ENCODE measurements around the gene SKI. TPM values are rescaled to one million over a fixed set of nuclear protein-coding genes. Genes with fewer than 3 reads are reported as not detected.

The SKI gene
- total and polyA plus RNA-seq, 2 of the 4 experiments (the other 2 are of a cell fraction) = 2.3 to 20.1 TPM

DNA sequence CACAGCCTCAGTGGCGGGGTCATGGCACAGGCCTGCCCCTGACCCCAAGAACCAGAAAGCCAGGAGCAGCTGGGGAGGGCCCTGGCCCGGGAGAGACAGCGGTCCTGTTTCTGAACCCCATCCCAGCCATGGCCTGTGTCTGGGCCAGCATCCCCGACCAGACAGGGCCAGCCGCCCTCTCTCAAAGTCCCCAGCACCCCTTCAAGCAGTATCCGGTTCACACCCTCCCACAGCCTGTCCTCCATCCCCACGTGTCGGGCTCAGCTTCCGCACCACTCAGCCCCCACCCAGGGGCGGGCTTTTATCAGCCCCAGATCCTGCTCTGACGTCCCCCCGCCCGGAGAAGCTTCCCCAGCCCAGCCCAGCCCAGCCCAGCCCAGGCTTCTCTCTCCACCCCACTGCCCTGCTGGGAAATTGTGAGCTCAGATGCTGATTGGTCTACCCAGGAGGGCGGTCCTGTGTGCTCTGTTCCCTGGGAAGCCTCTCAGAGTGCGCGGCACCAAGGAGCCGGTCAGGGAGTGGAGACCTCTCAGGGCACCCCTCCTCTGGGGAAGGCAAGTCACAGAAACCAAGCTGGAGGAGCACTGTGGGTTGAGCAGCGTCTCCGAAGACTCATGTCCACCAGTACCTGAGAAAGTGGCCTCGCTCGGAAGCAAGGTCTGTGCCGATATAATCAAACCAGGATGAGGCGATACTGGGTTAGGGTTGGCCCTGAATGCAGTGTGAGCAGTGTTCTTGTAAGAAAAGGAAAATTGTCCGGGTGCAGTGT is 28.9 kb upstream of the SKI start:
- in situ Hi-C loops (cut with MboI; ENCODE audit: low sequenced_read_pairs) (loop anchor here (5.0 to 25.0 kb wide), 2 partner anchors 33 to 338 kb away; partner anchors contain the start of genes HES5 and PANK4), dilution Hi-C loops (cut with HindIII; ENCODE audit: low sequenced_read_pairs, unreplicated experiment) (no loop called here), intact Hi-C loops (cut with micrococcal nuclease) (loop anchor here (1.0 to 5.0 kb wide), 3 partner anchors 31 to 182 kb away; no protein-coding TSS in a partner anchor)
- Histone ChIP-seq H2BK5ac (ENCODE audit: low read depth, low read length, poor library complexity, severe bottlenecking) (peak overlapping the region; percentile 42), H3K9me1 (ENCODE audit: insufficient read depth, low read length) (no peaks in the 10 kb centered on the region), H3K18ac (ENCODE audit: low read depth, low read length) (peak overlapping the region; percentile 38), H3K9ac (ENCODE audit: low read depth, low read length) (peak overlapping the region; percentile 88), H3K4me1 (ENCODE audit: control insufficient read depth, insufficient read depth, low read length) (peaks cover 7% of the 10 kb centered on the region), H3K14ac (replicated peaks; ENCODE audit: low read depth, low read length) (peak overlapping the region; percentile 89), H2BK120ac (ENCODE audit: low read depth, low read length) (peak overlapping the region; percentile 21), H3K56ac (ENCODE audit: extremely low read depth, insufficient read depth, low read length) (peak overlapping the region; percentile 75), H3K36me3 (ENCODE audit: control insufficient read depth, insufficient read depth, low read length) (no peaks in the 10 kb centered on the region), H3K27me3 (ENCODE audit: control insufficient read depth, insufficient read depth, low read length) (no peaks in the 10 kb centered on the region), H3K4me3 (ENCODE audit: insufficient read depth, low read depth, low read length) (peak overlapping the region; percentile 81), H4K8ac (ENCODE audit: low read depth in 2 of 2, low read length in 2 of 2) (peak overlapping the region; percentile 80 to 81), H2AK5ac (ENCODE audit: low read depth, low read length) (peak overlapping the region; percentile 89), H3K9me3 (ENCODE audit: control insufficient read depth, insufficient read depth, low read length) (no peaks in the 10 kb centered on the region), H2BK15ac (ENCODE audit: low read depth, low read length) (0 out of 3 replicates have a peak overlapping the region, but pooled peaks have one; percentile 26), H3K79me1 (ENCODE audit: low read depth in 1 of 2, low read length in 2 of 2) (peaks cover 11 to 33% of the 10 kb centered on the region in 2 experiments), H2AFZ (replicated peaks; ENCODE audit: low read length, poor library complexity) (peak overlapping the region; percentile 97), H3K23ac (ENCODE audit: low read depth, low read length) (peak overlapping the region; percentile 54), H3K4ac (ENCODE audit: low read depth, low read length) (peak overlapping the region; percentile 83), H2BK20ac (ENCODE audit: low read depth, low read length) (no peak overlapping the region), H3K4me2 (ENCODE audit: low read depth, low read length) (peak overlapping the region; percentile 99), H4K91ac (ENCODE audit: insufficient read depth, low read depth, low read length) (peak overlapping the region; percentile 85), H4K20me1 (ENCODE audit: insufficient read depth, low read length) (no peaks in the 10 kb centered on the region), H3K27ac (ENCODE audit: insufficient read depth, low read length) (peak overlapping the region; percentile 52), H4K5ac (ENCODE audit: low read depth, low read length) (peak overlapping the region; percentile 89), H2AK9ac (replicated peaks; ENCODE audit: low read depth, low read length, poor library complexity) (peak overlapping the region; percentile 94)
- CTCF ChIA-PET = interaction anchor here (1.2 to 2.0 kb wide), 2 partner anchors 26 to 182 kb away, joined by 5 read pairs; no protein-coding TSS in a partner anchor
- peak; percentile 73 for TF ChIP-seq POLR2A (IDR thresholded peaks at IDR 0.05; ENCODE audit: low read depth, low read length)
- peak; percentile 86 for TF ChIP-seq MAZ (IDR thresholded peaks at IDR 0.05; ENCODE audit: borderline replicate concordance, low read depth, low read length)
- TF ChIP-seq, protein P1, sequence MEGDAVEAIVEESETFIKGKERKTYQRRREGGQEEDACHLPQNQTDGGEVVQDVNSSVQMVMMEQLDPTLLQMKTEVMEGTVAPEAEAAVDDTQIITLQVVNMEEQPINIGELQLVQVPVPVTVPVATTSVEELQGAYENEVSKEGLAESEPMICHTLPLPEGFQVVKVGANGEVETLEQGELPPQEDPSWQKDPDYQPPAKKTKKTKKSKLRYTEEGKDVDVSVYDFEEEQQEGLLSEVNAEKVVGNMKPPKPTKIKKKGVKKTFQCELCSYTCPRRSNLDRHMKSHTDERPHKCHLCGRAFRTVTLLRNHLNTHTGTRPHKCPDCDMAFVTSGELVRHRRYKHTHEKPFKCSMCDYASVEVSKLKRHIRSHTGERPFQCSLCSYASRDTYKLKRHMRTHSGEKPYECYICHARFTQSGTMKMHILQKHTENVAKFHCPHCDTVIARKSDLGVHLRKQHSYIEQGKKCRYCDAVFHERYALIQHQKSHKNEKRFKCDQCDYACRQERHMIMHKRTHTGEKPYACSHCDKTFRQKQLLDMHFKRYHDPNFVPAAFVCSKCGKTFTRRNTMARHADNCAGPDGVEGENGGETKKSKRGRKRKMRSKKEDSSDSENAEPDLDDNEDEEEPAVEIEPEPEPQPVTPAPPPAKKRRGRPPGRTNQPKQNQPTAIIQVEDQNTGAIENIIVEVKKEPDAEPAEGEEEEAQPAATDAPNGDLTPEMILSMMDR (conservative IDR thresholded peaks at IDR 0.05; ENCODE audit: low read depth, low read length) = peak; percentile 16; the same call in 1 of the 2 replicates
- 0 out of 2 replicates have a peak, but pooled peaks have one; percentile 42 for TF ChIP-seq MXI1 (IDR thresholded peaks at IDR 0.05; ENCODE audit: borderline replicate concordance, low read depth, low read length)
- TF ChIP-seq BHLHE40 (IDR thresholded peaks at IDR 0.05; ENCODE audit: low read depth, low read length) = no peak
- TF ChIP-seq, protein P2, sequence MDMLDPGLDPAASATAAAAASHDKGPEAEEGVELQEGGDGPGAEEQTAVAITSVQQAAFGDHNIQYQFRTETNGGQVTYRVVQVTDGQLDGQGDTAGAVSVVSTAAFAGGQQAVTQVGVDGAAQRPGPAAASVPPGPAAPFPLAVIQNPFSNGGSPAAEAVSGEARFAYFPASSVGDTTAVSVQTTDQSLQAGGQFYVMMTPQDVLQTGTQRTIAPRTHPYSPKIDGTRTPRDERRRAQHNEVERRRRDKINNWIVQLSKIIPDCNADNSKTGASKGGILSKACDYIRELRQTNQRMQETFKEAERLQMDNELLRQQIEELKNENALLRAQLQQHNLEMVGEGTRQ (IDR thresholded peaks at IDR 0.05; ENCODE audit: low read depth, low read length) = peak; percentile 63
- TF ChIP-seq RAD21 (IDR thresholded peaks at IDR 0.05; ENCODE audit: low read length) = no peak
- TF ChIP-seq, protein P3, sequence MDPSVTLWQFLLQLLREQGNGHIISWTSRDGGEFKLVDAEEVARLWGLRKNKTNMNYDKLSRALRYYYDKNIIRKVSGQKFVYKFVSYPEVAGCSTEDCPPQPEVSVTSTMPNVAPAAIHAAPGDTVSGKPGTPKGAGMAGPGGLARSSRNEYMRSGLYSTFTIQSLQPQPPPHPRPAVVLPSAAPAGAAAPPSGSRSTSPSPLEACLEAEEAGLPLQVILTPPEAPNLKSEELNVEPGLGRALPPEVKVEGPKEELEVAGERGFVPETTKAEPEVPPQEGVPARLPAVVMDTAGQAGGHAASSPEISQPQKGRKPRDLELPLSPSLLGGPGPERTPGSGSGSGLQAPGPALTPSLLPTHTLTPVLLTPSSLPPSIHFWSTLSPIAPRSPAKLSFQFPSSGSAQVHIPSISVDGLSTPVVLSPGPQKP (IDR thresholded peaks at IDR 0.05; ENCODE audit: borderline replicate concordance, low read depth, low read length) = no peak
- no peak for TF ChIP-seq CEBPB (IDR thresholded peaks at IDR 0.05; ENCODE audit: low read depth, low read length)
- POLR2A ChIA-PET (ENCODE audit: unreplicated experiment) = interaction anchor here (1.1 kb wide), 1 partner anchor 183 kb away, joined by 3 read pairs; no protein-coding TSS in a partner anchor
- BruUV-seq (replicated peaks) = no TSS peak
- ATAC-seq (ENCODE audit: low read depth) = peak; percentile 85
- 17% methylated on average over 12 of the region's 24 CpGs; no CpG with 5 or more reads in 1 of the 2 experiments for WGBS, 2 experiments (ENCODE audit: extremely low coverage in 2 of 2, insufficient read length in 1 of 2)
- peak; percentile 85 for DNase-seq
